Skin epidermis (tissue), 12 donors: ENCODE measurements around the gene SP6.

Experiments
- H3K27ac ChIP-seq, 21 experiments: fragments of 200-600 bp; sonication (generic) in 11 of 21; one replicate each; pipeline ENCODE4 v1.5.0; 2020; ENCODE audit warnings: mild to moderate bottlenecking in 3 of 21, inconsistent platforms in 2 of 21, moderate library complexity in 2 of 21
- H3K4me3 ChIP-seq, 7 experiments: fragments of 200-600 bp; sonication (generic) in 2 of 7; one replicate each; pipeline ENCODE4 v1.5.0; 2020; ENCODE audit warnings: inconsistent platforms in 2 of 7, mild to moderate bottlenecking in 2 of 7, moderate library complexity in 1 of 7

Gene SP6

GRCh38 chr17:47806026-47806912, 44.7 kb downstream of the SP6 start:
- Histone ChIP-seq H3K4me3 (no peak overlapping the region), H3K27ac (no peak overlapping the region)

GRCh38 chr17:47804461-47804860, 46.5 kb downstream of the SP6 start:
- Histone ChIP-seq H3K27ac (no peak overlapping the region), H3K4me3 (no peak overlapping the region)

GRCh38 chr17:47803751-47804150, 47.2 kb downstream of the SP6 start:
- Histone ChIP-seq H3K27ac (no peak overlapping the region), H3K4me3 (no peak overlapping the region)

GRCh38 chr17:47803201-47803600, 47.8 kb downstream of the SP6 start:
- H3K4me3 ChIP-seq = no peak overlapping the region

GRCh38 chr17:47802341-47803022, 48.5 kb downstream of the SP6 start:
- no peak overlapping the region for H3K4me3 ChIP-seq
- no peak overlapping the region for H3K27ac ChIP-seq

More at GRCh38 chr17:47803201-47803600, 47.8 kb downstream of the SP6 start:
- no peak overlapping the region for H3K27ac ChIP-seq

- H3K27ac ChIP-seq = no peak overlapping the region
- no peak overlapping the region for H3K4me3 ChIP-seq
Observed at GRCh38 chr17:47801906-47802305, 49.1 kb downstream of the SP6 start.

DNA sequence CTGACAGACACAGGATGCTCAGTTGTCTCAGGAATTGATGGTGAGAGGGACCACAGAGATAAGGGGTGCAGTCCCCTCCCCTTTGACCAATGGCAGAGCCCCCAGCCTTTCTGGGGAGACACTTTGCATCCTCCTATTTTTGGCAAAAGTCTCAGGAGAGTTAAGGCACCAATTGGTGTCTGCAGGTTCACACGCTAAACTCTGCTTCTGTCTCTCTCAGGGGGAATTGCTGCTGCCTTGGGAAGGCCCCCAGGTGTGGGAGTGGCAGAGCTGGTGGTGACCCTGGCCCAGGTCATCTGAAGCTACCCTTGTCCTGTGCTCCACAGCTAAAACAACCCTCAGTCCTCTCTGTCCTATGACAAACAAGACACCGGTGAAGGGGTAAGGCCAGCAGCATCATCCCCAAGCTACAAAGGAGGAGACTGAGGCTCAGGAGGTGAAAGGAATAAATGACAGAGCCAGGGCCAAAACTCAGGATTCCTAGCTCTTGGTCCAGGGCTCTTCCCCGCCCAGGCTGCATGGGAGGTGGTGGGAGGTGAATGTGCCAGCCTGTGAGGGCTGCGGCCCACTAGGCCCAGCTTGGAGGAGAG, 49.7 kb downstream of the SP6 start:
- no peak overlapping the region for H3K27ac ChIP-seq
- no peak overlapping the region for H3K4me3 ChIP-seq

DNA sequence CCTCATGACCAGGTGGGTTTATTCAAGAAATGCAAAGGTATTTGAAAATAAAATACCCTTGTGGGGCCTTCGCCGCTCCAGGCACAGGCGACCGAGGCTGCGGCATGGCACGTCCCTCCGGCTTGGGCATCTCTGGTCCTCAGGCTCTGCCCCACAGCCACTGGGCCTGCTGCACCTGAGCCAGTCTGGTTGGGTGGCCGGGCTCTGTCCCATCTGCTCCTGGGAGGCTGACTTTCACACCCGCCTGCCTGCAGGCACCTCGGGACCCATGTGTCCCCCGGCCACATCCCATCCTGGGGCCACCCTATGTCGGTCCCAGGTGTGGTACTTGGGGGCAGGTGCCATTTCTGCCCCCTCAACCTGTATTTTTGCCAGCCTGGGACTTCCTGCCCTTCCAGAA, 50.3 kb downstream of the SP6 start:
- H3K27ac ChIP-seq = no peak overlapping the region
- no peak overlapping the region for H3K4me3 ChIP-seq

GRCh38 chr17:47797797-47798196, 53.2 kb downstream of the SP6 start:
- Histone ChIP-seq H3K4me3 (no peak overlapping the region), H3K27ac (no peak overlapping the region)
